ENCODE results near the gene CACNA1D. TPM values are rescaled to one million over a fixed set of nuclear protein-coding genes. Genes with fewer than 3 reads are reported as not detected.

The CACNA1D gene
- total RNA-seq, 4 donors from 2014 or later: 5.7 to 38.2 (median 20.0) TPM

DNA sequence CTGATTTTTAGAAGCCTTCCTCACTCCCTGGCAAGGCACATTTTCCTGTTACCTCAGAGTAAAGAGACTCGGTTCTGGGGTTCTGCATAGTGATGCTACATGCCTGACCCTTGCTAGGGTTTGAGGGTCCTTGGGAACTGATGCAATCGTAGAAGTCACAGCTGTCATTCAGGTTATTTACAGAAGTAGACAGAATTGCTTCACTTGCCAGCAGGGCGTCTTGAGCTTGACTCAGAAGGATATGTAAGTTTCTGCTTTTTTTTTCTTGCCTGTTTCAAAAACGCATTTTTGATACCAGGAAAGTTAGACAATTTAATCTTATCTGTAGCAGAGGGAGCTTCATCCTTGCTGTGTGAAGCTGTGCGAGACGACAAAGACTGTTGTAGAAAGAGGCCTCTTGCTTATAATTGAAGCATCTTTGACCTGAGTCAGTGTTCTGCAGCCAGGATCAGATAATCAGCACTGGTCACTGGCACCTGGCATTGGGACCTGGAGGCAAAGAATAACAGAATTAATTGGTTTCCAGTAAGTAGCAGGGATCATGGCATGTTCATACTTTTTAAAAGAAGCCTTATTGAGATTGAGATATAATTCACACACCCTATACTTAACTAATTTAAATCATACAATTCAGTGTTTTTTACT, 24.8 kb downstream of the CACNA1D start:
- no peaks in the 10 kb centered on the region for H3K27me3 ChIP-seq
- WGBS, 2 donors: 68 to 69% methylated on average over 6 of the region's 6 CpGs
- H3K4me3 ChIP-seq: no peak overlapping the region
- peak overlapping the region in 2 of 4 donors; percentile 13 to 42 for H3K27ac ChIP-seq
- H3K4me1 ChIP-seq: peaks cover 0 to 23% (median 3%) of the 10 kb centered on the region in 4 donors
- TF ChIP-seq, protein P1, sequence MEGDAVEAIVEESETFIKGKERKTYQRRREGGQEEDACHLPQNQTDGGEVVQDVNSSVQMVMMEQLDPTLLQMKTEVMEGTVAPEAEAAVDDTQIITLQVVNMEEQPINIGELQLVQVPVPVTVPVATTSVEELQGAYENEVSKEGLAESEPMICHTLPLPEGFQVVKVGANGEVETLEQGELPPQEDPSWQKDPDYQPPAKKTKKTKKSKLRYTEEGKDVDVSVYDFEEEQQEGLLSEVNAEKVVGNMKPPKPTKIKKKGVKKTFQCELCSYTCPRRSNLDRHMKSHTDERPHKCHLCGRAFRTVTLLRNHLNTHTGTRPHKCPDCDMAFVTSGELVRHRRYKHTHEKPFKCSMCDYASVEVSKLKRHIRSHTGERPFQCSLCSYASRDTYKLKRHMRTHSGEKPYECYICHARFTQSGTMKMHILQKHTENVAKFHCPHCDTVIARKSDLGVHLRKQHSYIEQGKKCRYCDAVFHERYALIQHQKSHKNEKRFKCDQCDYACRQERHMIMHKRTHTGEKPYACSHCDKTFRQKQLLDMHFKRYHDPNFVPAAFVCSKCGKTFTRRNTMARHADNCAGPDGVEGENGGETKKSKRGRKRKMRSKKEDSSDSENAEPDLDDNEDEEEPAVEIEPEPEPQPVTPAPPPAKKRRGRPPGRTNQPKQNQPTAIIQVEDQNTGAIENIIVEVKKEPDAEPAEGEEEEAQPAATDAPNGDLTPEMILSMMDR (IDR thresholded peaks at IDR 0.05): no peak
- TF ChIP-seq EP300 (IDR thresholded peaks at IDR 0.05): no peak
- no peak for TF ChIP-seq POLR2A (IDR thresholded peaks at IDR 0.05)
- no peak for DNase-seq (ENCODE audit: low spot score in 2 of 2)
- H3K36me3 ChIP-seq: no peaks in the 10 kb centered on the region
- H3K9me3 ChIP-seq: no peaks in the 10 kb centered on the region

DNA sequence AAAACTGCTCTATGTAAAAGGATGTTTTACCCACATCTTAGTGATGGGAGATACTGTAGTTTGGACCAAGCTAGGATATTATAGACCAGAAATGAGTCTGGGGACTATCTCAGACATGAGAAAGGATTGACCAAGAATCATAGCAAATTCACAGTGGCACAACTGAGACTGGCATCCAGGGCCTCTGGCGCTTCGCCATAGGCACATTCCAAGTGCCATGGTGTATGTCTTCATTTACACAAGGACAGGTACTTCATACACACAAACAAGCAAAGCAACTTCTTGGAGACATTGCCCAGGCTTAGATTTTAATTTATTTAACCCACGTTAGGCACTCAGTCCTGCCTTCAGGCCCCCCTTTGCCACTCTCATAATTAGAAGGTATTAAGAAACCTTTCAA, 28.9 kb downstream of the CACNA1D start:
- peaks cover 0 to 26% (median 2%) of the 10 kb centered on the region in 4 donors for H3K4me1 ChIP-seq
- H3K36me3 ChIP-seq: no peaks in the 10 kb centered on the region
- TF ChIP-seq, protein P1 (IDR thresholded peaks at IDR 0.05): no peak
- TF ChIP-seq POLR2A (IDR thresholded peaks at IDR 0.05): no peak
- no peak for TF ChIP-seq EP300 (IDR thresholded peaks at IDR 0.05)
- no peaks in the 10 kb centered on the region for H3K27me3 ChIP-seq
- no peaks in the 10 kb centered on the region for H3K9me3 ChIP-seq
- WGBS, 2 donors: 88 to 93% methylated on average over 3 of the region's 3 CpGs
- DNase-seq (ENCODE audit: low spot score in 2 of 2): no peak
- no peak overlapping the region for H3K4me3 ChIP-seq
- H3K27ac ChIP-seq: no peak overlapping the region

DNA sequence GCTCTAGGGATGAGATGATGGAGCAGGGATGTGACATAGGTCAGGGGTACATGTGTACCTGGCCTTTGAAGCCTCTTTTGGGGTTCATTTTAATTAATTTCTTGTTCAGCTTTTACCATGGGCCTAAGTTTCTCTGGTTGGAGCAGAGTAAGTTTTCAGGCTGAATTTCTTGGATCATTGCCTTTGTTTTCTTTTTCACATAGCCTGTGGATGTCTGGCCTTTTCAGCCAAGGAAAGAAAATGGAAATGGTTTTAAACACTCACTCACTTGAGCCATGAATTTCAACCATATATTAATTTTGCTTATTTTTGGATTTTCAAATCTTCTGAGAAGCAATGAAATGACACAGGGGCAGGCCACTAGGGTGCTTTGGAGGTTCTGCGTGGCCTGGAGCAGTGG, 30.2 kb downstream of the CACNA1D start:
- TF ChIP-seq POLR2A (IDR thresholded peaks at IDR 0.05) (no peak), EP300 (IDR thresholded peaks at IDR 0.05) (no peak)
- TF ChIP-seq, protein P1 (IDR thresholded peaks at IDR 0.05): no peak
- WGBS, 2 donors: 35 to 37% methylated on average over 1 of the region's 1 CpG
- H3K36me3 ChIP-seq: no peaks in the 10 kb centered on the region

DNA sequence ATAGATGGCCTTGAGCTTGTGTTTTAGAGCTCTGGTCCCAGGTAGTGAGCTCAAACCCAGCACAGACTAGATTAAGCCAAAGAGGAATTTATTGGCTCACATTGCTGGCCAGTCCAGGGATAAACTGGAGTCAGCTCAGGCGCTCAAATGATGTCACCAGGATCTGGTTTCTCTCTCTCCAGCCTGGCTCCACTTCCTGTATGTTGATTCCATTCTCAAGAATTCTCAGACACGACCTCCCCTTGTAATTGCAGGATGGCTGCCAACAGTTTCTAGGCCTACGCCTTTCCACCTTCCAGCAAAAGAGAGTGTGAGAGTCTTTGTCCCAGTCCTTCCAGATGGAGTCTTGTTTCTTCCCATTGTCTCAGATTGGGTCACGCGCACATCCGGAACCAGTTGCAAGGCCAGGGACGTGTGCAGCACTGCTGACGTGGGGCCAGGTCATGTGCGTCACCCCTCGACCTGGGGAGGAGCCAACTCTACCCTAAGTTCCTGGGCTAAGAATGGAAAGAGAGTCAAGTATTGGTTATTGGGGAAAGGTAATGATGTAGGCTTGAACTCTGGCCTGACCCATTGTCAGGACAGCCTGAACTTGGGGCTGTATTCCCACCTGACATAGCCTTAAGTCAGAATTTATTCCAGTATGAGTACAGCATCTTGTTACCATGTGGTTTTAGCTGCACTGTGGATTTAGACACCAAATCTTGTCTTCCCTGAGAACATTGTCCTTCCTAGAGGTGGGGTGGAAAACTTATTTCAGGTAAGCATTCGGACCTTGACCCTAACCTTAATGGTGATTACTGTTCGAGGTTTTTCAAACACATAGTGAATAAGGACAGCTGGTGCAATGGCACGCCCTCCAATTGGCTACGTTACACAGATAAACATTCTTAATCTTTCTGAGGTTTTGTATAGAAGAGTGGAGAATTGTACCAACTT, 31.6 kb downstream of the CACNA1D start:
- WGBS, 2 donors: 75 to 78% methylated on average over 14 of the region's 14 CpGs
- H3K36me3 ChIP-seq: no peaks in the 10 kb centered on the region
- DNase-seq (ENCODE audit: low spot score in 2 of 2): no peak
- no peaks in the 10 kb centered on the region for H3K27me3 ChIP-seq
- H3K4me1 ChIP-seq: peaks cover 0 to 14% (median 2%) of the 10 kb centered on the region in 4 donors
- no peaks in the 10 kb centered on the region for H3K9me3 ChIP-seq
- no peak overlapping the region for H3K4me3 ChIP-seq
- TF ChIP-seq, protein P1 (IDR thresholded peaks at IDR 0.05): no peak
- TF ChIP-seq POLR2A (IDR thresholded peaks at IDR 0.05) (no peak), EP300 (IDR thresholded peaks at IDR 0.05) (no peak)
- no peak overlapping the region for H3K27ac ChIP-seq

More for the DNA sequence above, 30.2 kb downstream of the CACNA1D start:
- H3K9me3 ChIP-seq: no peaks in the 10 kb centered on the region
- no peak for DNase-seq (ENCODE audit: low spot score in 2 of 2)
- H3K4me3 ChIP-seq: no peak overlapping the region
- H3K4me1 ChIP-seq: peaks cover 0 to 16% (median 2%) of the 10 kb centered on the region in 4 donors
- peak overlapping the region in 1 of 4 donors; percentile 45 for H3K27ac ChIP-seq
- no peaks in the 10 kb centered on the region for H3K27me3 ChIP-seq

DNA sequence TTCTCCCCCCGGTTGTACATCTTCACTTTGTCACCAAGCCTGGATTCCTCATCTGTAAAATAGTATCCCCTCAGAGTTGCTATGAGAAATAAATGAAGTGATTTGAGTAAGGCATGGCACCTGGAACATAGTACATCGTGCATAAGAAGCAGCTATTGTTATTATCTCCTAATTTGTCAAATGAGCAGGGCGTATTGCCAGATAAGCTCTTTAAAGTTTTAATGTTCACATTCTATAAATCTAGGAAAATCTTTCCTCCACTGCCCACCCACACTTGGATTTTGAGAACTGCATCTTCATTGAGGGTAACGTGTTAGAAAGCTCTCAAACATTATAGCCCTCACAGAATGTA, 32.3 kb downstream of the CACNA1D start:
- no peaks in the 10 kb centered on the region for H3K27me3 ChIP-seq
- WGBS, 2 donors: 95 to 96% methylated on average over 4 of the region's 4 CpGs
- no peak for DNase-seq (ENCODE audit: low spot score in 2 of 2)
- no peak overlapping the region for H3K4me3 ChIP-seq
- no peaks in the 10 kb centered on the region for H3K36me3 ChIP-seq
- TF ChIP-seq POLR2A (IDR thresholded peaks at IDR 0.05) (no peak), EP300 (IDR thresholded peaks at IDR 0.05) (no peak)
- TF ChIP-seq, protein P1 (IDR thresholded peaks at IDR 0.05): no peak
- H3K9me3 ChIP-seq: no peaks in the 10 kb centered on the region
- peaks cover 0 to 14% (median 2%) of the 10 kb centered on the region in 4 donors for H3K4me1 ChIP-seq
- no peak overlapping the region for H3K27ac ChIP-seq
